Activated T-cell treated with anti-CD3 and anti-CD28 coated beads for 48 hours (primary cell): ENCODE measurements around the gene PAQR6.

ENCODE experiments used
- DNase-seq: peaks from one replicate; pipeline ENCODE4 v3.0.0-alpha.2; 2020; ENCODE audit warnings: low read depth

Gene PAQR6

GRCh38 chr1:156263288-156263655 lies 15.4 kb upstream of the PAQR6 start:
- no peak for DNase-seq

- no peak for DNase-seq
These were observed 14.8 kb upstream of the PAQR6 start for GRCh38 chr1:156262461-156263287.

- DNase-seq: no peak
These were observed 13.0 kb upstream of the PAQR6 start for GRCh38 chr1:156260896-156261295.

GRCh38 chr1:156259805-156260204 lies 11.9 kb upstream of the PAQR6 start:
- DNase-seq: no peak

- no peak for DNase-seq
These were observed 11.0 kb upstream of the PAQR6 start for GRCh38 chr1:156258859-156259258.

- DNase-seq: no peak
These were observed 9.9 kb upstream of the PAQR6 start for GRCh38 chr1:156257711-156258110.

- no peak for DNase-seq
These were observed 5.8 kb upstream of the PAQR6 start for GRCh38 chr1:156253634-156254033.

GRCh38 chr1:156251527-156251926 lies 3.7 kb upstream of the PAQR6 start:
- no peak for DNase-seq

- DNase-seq: no peak
These were observed 1.7 kb upstream of the PAQR6 start for GRCh38 chr1:156249593-156249992.

- no peak for DNase-seq
These were observed 447 bp upstream of the PAQR6 start for GRCh38 chr1:156248323-156248683.

- no peak for DNase-seq
These were observed 936 bp downstream of the PAQR6 start for GRCh38 chr1:156246781-156247459.

- DNase-seq: no peak
These were observed 1.5 kb downstream of the PAQR6 start for GRCh38 chr1:156246241-156246780.

GRCh38 chr1:156245451-156246232 lies 2.2 kb downstream of the PAQR6 start:
- no peak for DNase-seq

GRCh38 chr1:156244712-156245111 lies 3.1 kb downstream of the PAQR6 start:
- DNase-seq: no peak

- DNase-seq: no peak
These were observed 3.7 kb downstream of the PAQR6 start for GRCh38 chr1:156244126-156244525.

GRCh38 chr1:156242738-156243137 lies 5.1 kb downstream of the PAQR6 start:
- no peak for DNase-seq

- DNase-seq: no peak
These were observed 5.9 kb downstream of the PAQR6 start, which contains the start of gene BGLAP for GRCh38 chr1:156241926-156242325. TSS of gene BGLAP (plus strand) at chr1:156242184. CDS start at chr1:156242232, 48 bp downstream.

GRCh38 chr1:156241311-156241811 lies 6.5 kb downstream of the PAQR6 start:
- no peak for DNase-seq

GRCh38 chr1:156238248-156238647 lies 9.6 kb downstream of the PAQR6 start:
- no peak for DNase-seq

- DNase-seq: no peak
These were observed 11.7 kb downstream of the PAQR6 start for GRCh38 chr1:156236164-156236563.

GRCh38 chr1:156233426-156234127 lies 14.3 kb downstream of the PAQR6 start:
- no peak for DNase-seq
